ENCODE results near the gene HAGH.

GRCh38 chr16:1766701-1767100, 59.9 kb downstream of the HAGH start:
- TF ChIP-seq POLR2A (IDR thresholded peaks at IDR 0.05), result no peak
- TF ChIP-seq, protein P1, sequence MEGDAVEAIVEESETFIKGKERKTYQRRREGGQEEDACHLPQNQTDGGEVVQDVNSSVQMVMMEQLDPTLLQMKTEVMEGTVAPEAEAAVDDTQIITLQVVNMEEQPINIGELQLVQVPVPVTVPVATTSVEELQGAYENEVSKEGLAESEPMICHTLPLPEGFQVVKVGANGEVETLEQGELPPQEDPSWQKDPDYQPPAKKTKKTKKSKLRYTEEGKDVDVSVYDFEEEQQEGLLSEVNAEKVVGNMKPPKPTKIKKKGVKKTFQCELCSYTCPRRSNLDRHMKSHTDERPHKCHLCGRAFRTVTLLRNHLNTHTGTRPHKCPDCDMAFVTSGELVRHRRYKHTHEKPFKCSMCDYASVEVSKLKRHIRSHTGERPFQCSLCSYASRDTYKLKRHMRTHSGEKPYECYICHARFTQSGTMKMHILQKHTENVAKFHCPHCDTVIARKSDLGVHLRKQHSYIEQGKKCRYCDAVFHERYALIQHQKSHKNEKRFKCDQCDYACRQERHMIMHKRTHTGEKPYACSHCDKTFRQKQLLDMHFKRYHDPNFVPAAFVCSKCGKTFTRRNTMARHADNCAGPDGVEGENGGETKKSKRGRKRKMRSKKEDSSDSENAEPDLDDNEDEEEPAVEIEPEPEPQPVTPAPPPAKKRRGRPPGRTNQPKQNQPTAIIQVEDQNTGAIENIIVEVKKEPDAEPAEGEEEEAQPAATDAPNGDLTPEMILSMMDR (IDR thresholded peaks at IDR 0.05), result no peak
